ENCODE results near the gene PHKA1. TPM values are rescaled to one million over a fixed set of nuclear protein-coding genes. Genes with fewer than 3 reads are reported as not detected.
A peak's percentile ranks its signal among the peaks of the same experiment; 100 is the strongest.

Gene PHKA1
- total RNA-seq, 1 experiment from 2014 or later, result 17.2 TPM

GRCh38 chrX:72620550-72621145, 93.5 kb downstream of the PHKA1 start:
- no TSS peak for BruUV-seq (replicated peaks)
- peak overlapping the region; percentile 64 for H3K4me2 ChIP-seq
- TF ChIP-seq CTCF (conservative IDR thresholded peaks at IDR 0.05), result no peak
- no peak for TF ChIP-seq EZH2 (IDR thresholded peaks at IDR 0.05; ENCODE audit: low read depth)
- no peaks in the 10 kb centered on the region for H3K9me3 ChIP-seq (ENCODE audit: insufficient read depth, low read depth)
- H3K4me1 ChIP-seq (replicated peaks; ENCODE audit: insufficient read depth), result peaks cover 34% of the 10 kb centered on the region
- no peaks in the 10 kb centered on the region for H3K79me2 ChIP-seq (ENCODE audit: low read depth)
- intact Hi-C loops (cut with micrococcal nuclease; ENCODE audit: unreplicated experiment), result loop anchor here (2.0 to 10.0 kb wide), 2 partner anchors 94 to 626 kb away; partner anchors contain the start of gene PHKA1
- peak; percentile 63 to 90 for DNase-seq
- no peaks in the 10 kb centered on the region for H3K27me3 ChIP-seq (ENCODE audit: insufficient read depth, low read depth)
- no peak overlapping the region for H2AFZ ChIP-seq
- peak overlapping the region; percentile 14; the same call in 1 of the 2 replicates for H3K4me3 ChIP-seq
- H3F3A ChIP-seq (ENCODE audit: insufficient read depth, low read depth), result peaks cover 17% of the 10 kb centered on the region
- no peaks in the 10 kb centered on the region for H4K20me1 ChIP-seq (ENCODE audit: insufficient read depth)
- no peaks in the 10 kb centered on the region for H3K9me2 ChIP-seq (ENCODE audit: insufficient read depth)
- no peaks in the 10 kb centered on the region; the same call in 1 of the 2 replicates for H3K36me3 ChIP-seq (ENCODE audit: low read depth)
- POLR2A ChIA-PET (ENCODE audit: unreplicated experiment), result interaction anchor here (0.6 kb wide), 1 partner anchor 33 kb away, joined by 7 read pairs; no protein-coding TSS in a partner anchor
- CTCF ChIA-PET, result interaction anchor here (0.6 kb wide), 1 partner anchor 48 kb away, joined by 3 read pairs; no protein-coding TSS in a partner anchor
- H3K27ac ChIP-seq, result peak overlapping the region; percentile 82

GRCh38 chrX:72609313-72609712, 104.8 kb downstream of the PHKA1 start:
- Histone ChIP-seq H3K79me2 (ENCODE audit: low read depth) (no peaks in the 10 kb centered on the region), H3K4me1 (replicated peaks; ENCODE audit: insufficient read depth) (no peaks in the 10 kb centered on the region), H4K20me1 (ENCODE audit: insufficient read depth) (no peaks in the 10 kb centered on the region), H3K9me2 (ENCODE audit: insufficient read depth) (no peaks in the 10 kb centered on the region), H3K9me3 (ENCODE audit: insufficient read depth, low read depth) (no peaks in the 10 kb centered on the region), H3K36me3 (ENCODE audit: low read depth) (no peaks in the 10 kb centered on the region), H3K4me3 (no peak overlapping the region), H3K27ac (no peak overlapping the region), H2AFZ (no peak overlapping the region), H3K27me3 (ENCODE audit: insufficient read depth, low read depth) (no peaks in the 10 kb centered on the region), H3K4me2 (no peak overlapping the region), H3F3A (ENCODE audit: insufficient read depth, low read depth) (no peaks in the 10 kb centered on the region)
- BruUV-seq (replicated peaks), result no TSS peak
- POLR2A ChIA-PET (ENCODE audit: unreplicated experiment), result no interaction called here
- CTCF ChIA-PET, result no interaction called here
- no peak for DNase-seq
- intact Hi-C loops (cut with micrococcal nuclease; ENCODE audit: unreplicated experiment), result no loop called here
- no peak for TF ChIP-seq EZH2 (IDR thresholded peaks at IDR 0.05; ENCODE audit: low read depth)
- peak; percentile 43; the same call in 1 of the 2 replicates for TF ChIP-seq CTCF (conservative IDR thresholded peaks at IDR 0.05)

- no peak for TF ChIP-seq EZH2 (IDR thresholded peaks at IDR 0.05; ENCODE audit: low read depth)
- no peak for TF ChIP-seq CTCF (conservative IDR thresholded peaks at IDR 0.05)
- H4K20me1 ChIP-seq (ENCODE audit: insufficient read depth), result no peaks in the 10 kb centered on the region
- H3K4me3 ChIP-seq, result no peak overlapping the region
- no peaks in the 10 kb centered on the region for H3K9me2 ChIP-seq (ENCODE audit: insufficient read depth)
- intact Hi-C loops (cut with micrococcal nuclease; ENCODE audit: unreplicated experiment), result no loop called here
- no peaks in the 10 kb centered on the region for H3K36me3 ChIP-seq (ENCODE audit: low read depth)
- no peaks in the 10 kb centered on the region for H3F3A ChIP-seq (ENCODE audit: insufficient read depth, low read depth)
- H3K4me1 ChIP-seq (replicated peaks; ENCODE audit: insufficient read depth), result no peaks in the 10 kb centered on the region
- no peaks in the 10 kb centered on the region for H3K9me3 ChIP-seq (ENCODE audit: insufficient read depth, low read depth)
- BruUV-seq (replicated peaks), result no TSS peak
- CTCF ChIA-PET, result no interaction called here
- no peak overlapping the region for H3K27ac ChIP-seq
- no peaks in the 10 kb centered on the region for H3K79me2 ChIP-seq (ENCODE audit: low read depth)
- POLR2A ChIA-PET (ENCODE audit: unreplicated experiment), result interaction anchor here (0.6 kb wide), 1 partner anchor 93 kb away, joined by 4 read pairs; no protein-coding TSS in a partner anchor
- H3K4me2 ChIP-seq, result no peak overlapping the region
- H2AFZ ChIP-seq, result no peak overlapping the region
- H3K27me3 ChIP-seq (ENCODE audit: insufficient read depth, low read depth), result no peaks in the 10 kb centered on the region
- no peak for DNase-seq
Observed at GRCh38 chrX:72604705-72605104, 109.4 kb downstream of the PHKA1 start.
